SK-N-SH (cell line): ENCODE data around the gene GUCA2B. TPM values are rescaled to one million over a fixed set of nuclear protein-coding genes. Genes with fewer than 3 reads are reported as not detected.

Experiments used
- CTCF ChIA-PET: fragments of 300-600, 350-600 bp; formaldehyde crosslinking; extraction: SDS; loops from one replicate; lab custom pipeline; 2021; lab: Yijun Ruan, JAX
- POLR2A ChIA-PET: fragments of 350-600 bp; sonication (Branson Sonifier 250); formaldehyde crosslinking; extraction: SDS; loops from one replicate; lab custom pipeline; 2020; ENCODE audit warnings: antibody characterized with exemption, inconsistent platforms; lab: Yijun Ruan, JAX
- DNase-seq: peaks from one replicate; pipeline ENCODE4 v3.0.0; 2012
- H2AFZ ChIP-seq: fragments of 200-600 bp; sonication (generic); 2 replicates; pipeline ENCODE4 v1.8.1; 2016; ENCODE audit warnings: antibody characterized with exemption, mild to moderate bottlenecking, low read depth
- H3F3A ChIP-seq: fragments of 200-600 bp; sonication (generic); replicated peaks from 2 replicates; pipeline ENCODE3; 2016; ENCODE audit warnings: antibody characterized with exemption, mild to moderate bottlenecking; ENCODE audit not compliant: insufficient read depth
- H3K27ac ChIP-seq, 2 experiments: fragments of 200-500 bp in 1 of 2; fragments of 200-600 bp in 1 of 2; sonication (Bioruptor generic) in 1 of 2; sonication (generic), shearing (Covaris generic) in 1 of 2; 2 replicates each; pipeline versions ENCODE4 v1.5.1 to v1.6.1; 2014 to 2016; ENCODE audit warnings: low read depth in 2 of 2, inconsistent platforms in 1 of 2, low read length in 1 of 2, mild to moderate bottlenecking in 1 of 2, mixed read lengths in 1 of 2
- H3K27me3 ChIP-seq: fragments of 200-600 bp; sonication (generic), shearing (Covaris generic); 2 replicates; pipeline ENCODE4 v1.6.1; 2016; ENCODE audit warnings: mixed run types; ENCODE audit not compliant: insufficient read depth
- H3K36me3 ChIP-seq, 2 experiments: fragments of 200-500 bp in 1 of 2; fragments of 200-600 bp in 1 of 2; sonication (Bioruptor generic) in 1 of 2; sonication (generic) in 1 of 2; replicated peaks in 1 of 2; 2 replicates each; pipeline versions ENCODE3 to v1.5.1; 2014 to 2016; ENCODE audit warnings: low read length in 1 of 2, mild to moderate bottlenecking in 1 of 2; ENCODE audit not compliant: insufficient read depth in 2 of 2, control insufficient read depth in 1 of 2
- H3K4me1 ChIP-seq, 2 experiments: fragments of 200-500 bp in 1 of 2; fragments of 200-600 bp in 1 of 2; sonication (Bioruptor generic) in 1 of 2; sonication (generic), shearing (Covaris generic) in 1 of 2; 2 replicates each; pipeline versions ENCODE4 v1.5.1 to v1.6.1; 2014 to 2016; ENCODE audit warnings: low read depth in 1 of 2, low read length in 1 of 2, mixed run types in 1 of 2; ENCODE audit not compliant: insufficient read depth in 2 of 2, control insufficient read depth in 1 of 2
- H3K4me2 ChIP-seq: fragments of 200-600 bp; sonication (generic), shearing (Covaris generic); 2 replicates; pipeline ENCODE4 v1.6.1; 2017; ENCODE audit warnings: mixed run types
- H3K4me3 ChIP-seq, 2 experiments: fragments of 200-500 bp in 1 of 2; fragments of 200-600 bp in 1 of 2; sonication (Bioruptor generic) in 1 of 2; sonication (generic), shearing (Covaris generic) in 1 of 2; 2 replicates each; pipeline versions ENCODE4 v1.5.1 to v1.8.1; 2014 to 2016; ENCODE audit warnings: low read depth in 2 of 2, inconsistent platforms in 1 of 2, low read length in 1 of 2, mild to moderate bottlenecking in 1 of 2, mixed read lengths in 1 of 2, moderate library complexity in 1 of 2
- H3K79me2 ChIP-seq: fragments of 200-600 bp; sonication (generic); 2 replicates; pipeline ENCODE4 v1.8.1; 2017; ENCODE audit warnings: mild to moderate bottlenecking; ENCODE audit not compliant: insufficient read depth
- H3K9ac ChIP-seq: fragments of 200-600 bp; sonication (generic); 2 replicates; pipeline ENCODE4 v1.6.1; 2017; ENCODE audit warnings: mixed run types
- H3K9me2 ChIP-seq: fragments of 200-600 bp; sonication (generic); 2 replicates; pipeline ENCODE4 v1.6.1; 2017; ENCODE audit warnings: mixed run types
- H3K9me3 ChIP-seq: fragments of 200-600 bp; sonication (generic); 2 replicates; pipeline ENCODE4 v1.6.1; 2017; ENCODE audit warnings: mixed run types, mild to moderate bottlenecking, moderate library complexity
- H4K20me1 ChIP-seq: fragments of 200-600 bp; sonication (generic); 2 replicates; pipeline ENCODE4 v1.6.1; 2017; ENCODE audit warnings: mild to moderate bottlenecking, mixed run types; ENCODE audit not compliant: insufficient read depth
- CHD2 ChIP-seq: fragments of 150-350 bp; IDR thresholded peaks from 2 replicates; pipeline ENCODE4 v1.6.1; 2018; ENCODE audit warnings: low read length; ENCODE audit not compliant: partially characterized antibody
- EP300 ChIP-seq, 2 experiments: IDR thresholded peaks; 2 replicates each; pipeline versions ENCODE4 v1.4.0 to v1.6.1; 2012; ENCODE audit warnings: borderline replicate concordance in 1 of 2, low read depth in 1 of 2, low read length in 1 of 2
- GATA2 ChIP-seq: sonication (generic); formaldehyde crosslinking; IDR thresholded peaks from 2 replicates; pipeline ENCODE4 v1.5.0; 2020; ENCODE audit warnings: mild to moderate bottlenecking, missing genetic modification reagents
- JUND ChIP-seq: IDR thresholded peaks from 2 replicates; pipeline ENCODE4 v1.4.0; 2012
- MXI1 ChIP-seq: IDR thresholded peaks from 2 replicates; pipeline ENCODE4 v1.6.1; 2012; ENCODE audit warnings: mild to moderate bottlenecking, low read depth, low read length, improper control_type of control experiment
- NFIC ChIP-seq: IDR thresholded peaks from 2 replicates; pipeline ENCODE4 v1.4.0; 2012; ENCODE audit warnings: borderline replicate concordance
- NRF1 ChIP-seq: IDR thresholded peaks from 2 replicates; pipeline ENCODE4 v1.6.1; 2012; ENCODE audit warnings: low read depth, mild to moderate bottlenecking, low read length
- POLR2AphosphoS5 ChIP-seq: IDR thresholded peaks from 2 replicates; pipeline ENCODE4 v1.6.1; 2012; ENCODE audit warnings: low read depth, low read length
- RCOR1 ChIP-seq: fragments of 150-350 bp; IDR thresholded peaks from 2 replicates; pipeline ENCODE4 v1.6.1; 2017; ENCODE audit warnings: antibody characterized with exemption, low read length
- TAF1 ChIP-seq: IDR thresholded peaks from 2 replicates; pipeline ENCODE4 v1.6.1; 2012; ENCODE audit warnings: low read depth, mild to moderate bottlenecking, low read length, moderate library complexity, borderline replicate concordance
- TCF12 ChIP-seq: IDR thresholded peaks from 2 replicates; pipeline ENCODE4 v1.4.0; 2012
- TEAD4 ChIP-seq: IDR thresholded peaks from 2 replicates; pipeline ENCODE4 v1.4.0; 2012; ENCODE audit warnings: mild to moderate bottlenecking, borderline replicate concordance; ENCODE audit not compliant: insufficient read depth
- WGBS: methylation state at CpG from one replicate; pipeline ENCODE4 v1.1.6; 2017; ENCODE audit warnings: low lambda C conversion rate; 5-methylcytosine and 5-hydroxymethylcytosine counted together
- polyA plus RNA-seq, 3 experiments: library from polyadenylated mRNA; depleted of rRNA; stranded (reverse); fragments of >200 nt; gene quantifications; 2 replicates each; pipeline ENCODE4 v1.2.3, GENCODE V29; 2012
- TF ChIP-seq, protein P1 (sequence below): IDR thresholded peaks from 2 replicates; pipeline ENCODE4 v1.4.0; 2012; ENCODE audit warnings: low read depth, borderline replicate concordance
- TF ChIP-seq, protein P2 (sequence below): IDR thresholded peaks from 2 replicates; pipeline ENCODE4; 2012
- TF ChIP-seq, protein P3 (sequence below): fragments of 150-350 bp; IDR thresholded peaks from 2 replicates; pipeline ENCODE4 v1.6.1; 2017; ENCODE audit warnings: antibody characterized with exemption, low read length, low read depth, borderline replicate concordance
- TF ChIP-seq, protein P4 (sequence below): fragments of 150-350 bp; IDR thresholded peaks from 2 replicates; pipeline ENCODE4 v1.6.1; 2016; ENCODE audit warnings: mild to moderate bottlenecking, low read depth, low read length

Gene GUCA2B
- polyA plus RNA-seq, 1 of the 3 experiments (the other 2 are of a cell fraction) = not detected

DNA sequence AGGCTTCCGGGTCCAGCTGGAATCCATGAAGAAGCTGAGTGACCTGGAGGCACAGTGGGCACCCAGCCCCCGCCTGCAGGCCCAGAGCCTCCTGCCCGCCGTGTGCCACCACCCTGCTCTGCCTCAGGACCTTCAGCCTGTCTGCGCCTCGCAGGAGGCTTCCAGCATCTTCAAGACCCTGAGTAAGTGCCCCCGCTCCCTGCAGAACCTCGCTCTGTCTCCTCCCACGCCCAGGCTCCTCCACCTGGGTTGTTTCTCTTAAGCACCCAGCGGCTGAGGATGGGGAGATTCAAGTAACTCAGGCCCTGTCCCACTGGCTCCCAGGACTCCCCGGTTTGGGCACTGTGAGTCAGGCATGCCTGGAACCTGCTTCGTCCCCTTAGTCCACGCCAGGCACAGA lies 1.5 kb downstream of the GUCA2B start:
- Histone ChIP-seq H2AFZ (no peak overlapping the region), H3K27me3 (peaks cover 12% of the 10 kb centered on the region), H3K4me3 (no peak overlapping the region), H3K9ac (no peak overlapping the region), H3K9me2 (no peaks in the 10 kb centered on the region), H3K4me2 (no peak overlapping the region), H3F3A (no peaks in the 10 kb centered on the region), H3K36me3 (no peaks in the 10 kb centered on the region), H3K9me3 (no peaks in the 10 kb centered on the region), H3K79me2 (no peaks in the 10 kb centered on the region), H3K4me1 (no peaks in the 10 kb centered on the region), H4K20me1 (no peaks in the 10 kb centered on the region), H3K27ac (no peak overlapping the region)
- ChIA-PET POLR2A (no interaction called here), CTCF (interaction anchor here (1.3 to 3.9 kb wide), 2 partner anchors 18 to 21 kb away, joined by 3 to 27 read pairs; no protein-coding TSS in a partner anchor)
- TF ChIP-seq, protein P1, sequence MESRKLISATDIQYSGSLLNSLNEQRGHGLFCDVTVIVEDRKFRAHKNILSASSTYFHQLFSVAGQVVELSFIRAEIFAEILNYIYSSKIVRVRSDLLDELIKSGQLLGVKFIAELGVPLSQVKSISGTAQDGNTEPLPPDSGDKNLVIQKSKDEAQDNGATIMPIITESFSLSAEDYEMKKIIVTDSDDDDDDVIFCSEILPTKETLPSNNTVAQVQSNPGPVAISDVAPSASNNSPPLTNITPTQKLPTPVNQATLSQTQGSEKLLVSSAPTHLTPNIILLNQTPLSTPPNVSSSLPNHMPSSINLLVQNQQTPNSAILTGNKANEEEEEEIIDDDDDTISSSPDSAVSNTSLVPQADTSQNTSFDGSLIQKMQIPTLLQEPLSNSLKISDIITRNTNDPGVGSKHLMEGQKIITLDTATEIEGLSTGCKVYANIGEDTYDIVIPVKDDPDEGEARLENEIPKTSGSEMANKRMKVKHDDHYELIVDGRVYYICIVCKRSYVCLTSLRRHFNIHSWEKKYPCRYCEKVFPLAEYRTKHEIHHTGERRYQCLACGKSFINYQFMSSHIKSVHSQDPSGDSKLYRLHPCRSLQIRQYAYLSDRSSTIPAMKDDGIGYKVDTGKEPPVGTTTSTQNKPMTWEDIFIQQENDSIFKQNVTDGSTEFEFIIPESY = no peak
- TF ChIP-seq, protein P2, sequence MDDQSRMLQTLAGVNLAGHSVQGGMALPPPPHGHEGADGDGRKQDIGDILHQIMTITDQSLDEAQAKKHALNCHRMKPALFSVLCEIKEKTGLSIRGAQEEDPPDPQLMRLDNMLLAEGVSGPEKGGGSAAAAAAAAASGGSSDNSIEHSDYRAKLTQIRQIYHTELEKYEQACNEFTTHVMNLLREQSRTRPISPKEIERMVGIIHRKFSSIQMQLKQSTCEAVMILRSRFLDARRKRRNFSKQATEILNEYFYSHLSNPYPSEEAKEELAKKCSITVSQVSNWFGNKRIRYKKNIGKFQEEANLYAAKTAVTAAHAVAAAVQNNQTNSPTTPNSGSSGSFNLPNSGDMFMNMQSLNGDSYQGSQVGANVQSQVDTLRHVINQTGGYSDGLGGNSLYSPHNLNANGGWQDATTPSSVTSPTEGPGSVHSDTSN = no peak
- TF ChIP-seq TEAD4 = no peak
- TF ChIP-seq, protein P3, sequence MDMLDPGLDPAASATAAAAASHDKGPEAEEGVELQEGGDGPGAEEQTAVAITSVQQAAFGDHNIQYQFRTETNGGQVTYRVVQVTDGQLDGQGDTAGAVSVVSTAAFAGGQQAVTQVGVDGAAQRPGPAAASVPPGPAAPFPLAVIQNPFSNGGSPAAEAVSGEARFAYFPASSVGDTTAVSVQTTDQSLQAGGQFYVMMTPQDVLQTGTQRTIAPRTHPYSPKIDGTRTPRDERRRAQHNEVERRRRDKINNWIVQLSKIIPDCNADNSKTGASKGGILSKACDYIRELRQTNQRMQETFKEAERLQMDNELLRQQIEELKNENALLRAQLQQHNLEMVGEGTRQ = no peak
- no peak for TF ChIP-seq MXI1
- TF ChIP-seq, protein P4, sequence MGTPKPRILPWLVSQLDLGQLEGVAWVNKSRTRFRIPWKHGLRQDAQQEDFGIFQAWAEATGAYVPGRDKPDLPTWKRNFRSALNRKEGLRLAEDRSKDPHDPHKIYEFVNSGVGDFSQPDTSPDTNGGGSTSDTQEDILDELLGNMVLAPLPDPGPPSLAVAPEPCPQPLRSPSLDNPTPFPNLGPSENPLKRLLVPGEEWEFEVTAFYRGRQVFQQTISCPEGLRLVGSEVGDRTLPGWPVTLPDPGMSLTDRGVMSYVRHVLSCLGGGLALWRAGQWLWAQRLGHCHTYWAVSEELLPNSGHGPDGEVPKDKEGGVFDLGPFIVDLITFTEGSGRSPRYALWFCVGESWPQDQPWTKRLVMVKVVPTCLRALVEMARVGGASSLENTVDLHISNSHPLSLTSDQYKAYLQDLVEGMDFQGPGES = no peak
- no peak for TF ChIP-seq POLR2AphosphoS5
- no peak for TF ChIP-seq CHD2
- no peak for TF ChIP-seq EP300 (IDR thresholded peaks at IDR 0.05; ENCODE audit: borderline replicate concordance in 1 of 2, low read depth in 1 of 2, low read length in 1 of 2)
- no peak for TF ChIP-seq TCF12
- TF ChIP-seq JUND = no peak
- no peak for TF ChIP-seq NRF1
- TF ChIP-seq TAF1 = no peak
- TF ChIP-seq GATA2 (CRISPR knock-in tag) = no peak
- TF ChIP-seq NFIC = no peak
- TF ChIP-seq RCOR1 = no peak
- WGBS = 65% methylated on average over 9 of the region's 13 CpGs
- no peak for DNase-seq
